Hippocampal formation (tissue), 2 donors: ENCODE measurements around the gene NXPE1.
"Not testable (repeated sequence)": the region's sequence is repeated elsewhere in the genome, so short reads cannot be mapped to it uniquely, and the experiment has no call there.

Experiments
- DNase-seq, 2 donors: peaks; one replicate each; lab custom pipeline; 2025; lab: John Stamatoyannopoulos, UW

The NXPE1 gene

GRCh38 chr11:114559425-114560310 lies at the start of gene NXPE1:
NXPE1 (minus strand) TSS chr11:114559881; CDS start chr11:114551201, 8,680 bp downstream.
- DNase-seq, result no peak

GRCh38 chr11:114609429-114609828 lies 49.7 kb upstream of the NXPE1 start:
- no peak for DNase-seq

GRCh38 chr11:114608605-114609004 lies 48.9 kb upstream of the NXPE1 start:
- DNase-seq, result not testable (repeated sequence)

GRCh38 chr11:114607753-114608459 lies 48.2 kb upstream of the NXPE1 start:
- no peak for DNase-seq

GRCh38 chr11:114606802-114607075 lies 47.1 kb upstream of the NXPE1 start:
- not testable (repeated sequence) for DNase-seq

- no peak for DNase-seq
Measured at GRCh38 chr11:114606003-114606801, 46.5 kb upstream of the NXPE1 start.

- no peak for DNase-seq
Measured at GRCh38 chr11:114605370-114605769, 45.7 kb upstream of the NXPE1 start.

GRCh38 chr11:114604886-114605285 lies 45.2 kb upstream of the NXPE1 start:
- no peak for DNase-seq

GRCh38 chr11:114604179-114604813 lies 44.6 kb upstream of the NXPE1 start:
- no peak for DNase-seq

- DNase-seq, result not testable (repeated sequence)
Measured at GRCh38 chr11:114603151-114603550, 43.5 kb upstream of the NXPE1 start.

GRCh38 chr11:114598461-114598860 lies 38.8 kb upstream of the NXPE1 start:
- no peak for DNase-seq

- no peak for DNase-seq
Measured at GRCh38 chr11:114596175-114596919, 36.7 kb upstream of the NXPE1 start.

GRCh38 chr11:114595571-114595970 lies 35.9 kb upstream of the NXPE1 start, which contains the start of gene NXPE4:
NXPE4 (minus strand) TSS chr11:114595786; CDS start chr11:114594759, 1,027 bp downstream.
- no peak for DNase-seq

GRCh38 chr11:114594703-114595102 lies 35.0 kb upstream of the NXPE1 start:
- DNase-seq, result no peak

- DNase-seq, result no peak
Measured at GRCh38 chr11:114587398-114587953, 27.8 kb upstream of the NXPE1 start.

GRCh38 chr11:114586797-114587196 lies 27.1 kb upstream of the NXPE1 start:
- no peak for DNase-seq

GRCh38 chr11:114571712-114572111 lies 12.0 kb upstream of the NXPE1 start:
- no peak for DNase-seq

- DNase-seq, result no peak
Measured at GRCh38 chr11:114569801-114570200, 10.1 kb upstream of the NXPE1 start.

GRCh38 chr11:114566276-114566675 lies 6.6 kb upstream of the NXPE1 start:
- DNase-seq, result no peak

GRCh38 chr11:114564831-114565230 lies 5.2 kb upstream of the NXPE1 start:
- no peak for DNase-seq

GRCh38 chr11:114563077-114563476 lies 3.4 kb upstream of the NXPE1 start:
- no peak for DNase-seq
